DOHH2 (cell line): ENCODE results near the gene LTO1.

Source experiments
- CTCF ChIP-seq: fragments of 200-600 bp; sonication (generic); IDR thresholded peaks from one replicate; pipeline ENCODE4 v1.5.1; 2014; ENCODE audit warnings: antibody characterized with exemption, mild to moderate bottlenecking, low read depth, low read length; ENCODE audit not compliant: poor library complexity, severe bottlenecking
- EZH2phosphoT487 ChIP-seq: fragments of 200-600 bp; sonication (generic); IDR thresholded peaks from 2 replicates; pipeline ENCODE4 v1.6.1; 2017; ENCODE audit warnings: borderline replicate concordance, mild to moderate bottlenecking, antibody characterized with exemption, low read length, moderate library complexity, mixed read lengths

- TF ChIP-seq CTCF, result no peak
- no peak for TF ChIP-seq EZH2phosphoT487
Measured at GRCh38 chr11:69685348-69685747, 10.2 kb upstream of the LTO1 start.
